Endothelial cell of umbilical vein (primary cell): Measurements from ENCODE around the gene MRPL47. TPM values are rescaled to one million over a fixed set of nuclear protein-coding genes. Genes with fewer than 3 reads are reported as not detected.

Source experiments
- BruUV-seq: library from RNA; stranded (reverse); fragments of 400-500 nt; replicated peaks from 2 replicates; lab custom pipeline; 2021; lab: Mats Ljungman, UMichigan
- CTCF ChIA-PET: fragments of 300-600, 350-600 bp; sonication (Branson Sonifier 250); formaldehyde crosslinking; loops from one replicate; lab custom pipeline; 2021; ENCODE audit warnings: antibody characterized with exemption, inconsistent platforms; lab: Charles Lee
- POLR2A ChIA-PET: fragments of 300-600, 350-600 bp; sonication (Branson Sonifier 250); formaldehyde crosslinking; loops from one replicate; lab custom pipeline; 2021; ENCODE audit warnings: antibody characterized with exemption, inconsistent platforms; lab: Charles Lee
- DNase-seq: peaks from one replicate; pipeline ENCODE4 v3.0.0-alpha.2; 2011; ENCODE audit warnings: low read depth, low spot score
- FAIRE-seq: peaks from 2 replicates; lab custom pipeline; 2011; peaks lifted over from hg19 to GRCh38; lab: Jason Lieb, UNC
- H2AFZ ChIP-seq: 2 replicates; pipeline ENCODE4 v1.6.0; 2012; ENCODE audit warnings: low read depth, low read length, control low read depth, inconsistent platforms
- H3K27ac ChIP-seq: 2 replicates; pipeline ENCODE4 v1.5.1; 2011; ENCODE audit warnings: low read depth, mild to moderate bottlenecking, control low read depth, low read length, moderate library complexity; ENCODE audit not compliant: insufficient read depth
- H3K27me3 ChIP-seq, 2 experiments: 2 replicates each; pipeline versions ENCODE4 v1.6.0 to v1.6.1; 2011; ENCODE audit warnings: low read length in 2 of 2, mixed read lengths in 1 of 2; ENCODE audit not compliant: control insufficient read depth in 2 of 2, insufficient read depth in 2 of 2
- H3K36me3 ChIP-seq, 2 experiments: 2 replicates in 1 of 2; 3 replicates in 1 of 2; pipeline ENCODE4 v1.5.1; 2011; ENCODE audit warnings: low read length in 2 of 2, mild to moderate bottlenecking in 1 of 2, moderate library complexity in 1 of 2; ENCODE audit not compliant: control insufficient read depth in 2 of 2, insufficient read depth in 2 of 2; ENCODE audit errors: extremely low read depth in 1 of 2
- H3K4me1 ChIP-seq: 3 replicates; pipeline ENCODE4 v1.5.1; 2011; ENCODE audit warnings: mild to moderate bottlenecking, low read length; ENCODE audit not compliant: control insufficient read depth, insufficient read depth; ENCODE audit errors: extremely low read depth
- H3K4me2 ChIP-seq: 2 replicates; pipeline ENCODE4 v1.6.1; 2011; ENCODE audit warnings: low read length, control low read depth, mixed read lengths; ENCODE audit not compliant: insufficient read depth
- H3K4me3 ChIP-seq, 3 experiments: fragments of 200-600 bp in 1 of 3; sonication (generic), shearing (Covaris generic) in 1 of 3; replicated peaks in 1 of 3; 2 replicates each; pipeline ENCODE4 v1.5.1; 2011 to 2016; ENCODE audit warnings: control low read depth in 3 of 3, low read length in 3 of 3, mild to moderate bottlenecking in 2 of 3, inconsistent platforms in 1 of 3, low read depth in 1 of 3, moderate library complexity in 1 of 3; ENCODE audit not compliant: insufficient read depth in 1 of 3
- H3K79me2 ChIP-seq: 2 replicates; pipeline ENCODE4 v1.6.0; 2012; ENCODE audit warnings: low read length, inconsistent platforms; ENCODE audit not compliant: control insufficient read depth, insufficient read depth
- H3K9ac ChIP-seq: replicated peaks from 2 replicates; pipeline ENCODE3; 2011; ENCODE audit warnings: low read length, control low read depth; ENCODE audit not compliant: insufficient read depth; ENCODE audit errors: extremely low read depth
- H3K9me1 ChIP-seq: replicated peaks from 3 replicates; pipeline ENCODE4 v1.6.0; 2011; ENCODE audit warnings: mild to moderate bottlenecking, low read length; ENCODE audit not compliant: control insufficient read depth, insufficient read depth; ENCODE audit errors: extremely low read depth
- H3K9me3 ChIP-seq: replicated peaks from 2 replicates; pipeline ENCODE4 v1.5.1; 2012; ENCODE audit warnings: low read length, inconsistent platforms; ENCODE audit not compliant: control insufficient read depth, insufficient read depth
- H4K20me1 ChIP-seq: replicated peaks from 2 replicates; pipeline ENCODE3; 2011; ENCODE audit warnings: mild to moderate bottlenecking, low read length; ENCODE audit not compliant: control insufficient read depth, insufficient read depth; ENCODE audit errors: extremely low read depth
- CTCF ChIP-seq, 2 donors: IDR thresholded peaks; 1 replicate in 1 of 2; 2 replicates in 1 of 2; pipeline ENCODE4 v1.5.1; 2011; ENCODE audit warnings: low read length in 2 of 2, mild to moderate bottlenecking in 2 of 2, moderate library complexity in 2 of 2, control low read depth in 1 of 2, inconsistent platforms in 1 of 2, low read depth in 1 of 2; ENCODE audit not compliant: insufficient read depth in 1 of 2; ENCODE audit errors: extremely low read depth in 1 of 2
- EZH2 ChIP-seq: IDR thresholded peaks from 2 replicates; pipeline ENCODE4 v1.6.1; 2012; ENCODE audit warnings: borderline replicate concordance, low read depth, mild to moderate bottlenecking, moderate library complexity, low read length, inconsistent platforms; ENCODE audit not compliant: severe bottlenecking
- FOS ChIP-seq: IDR thresholded peaks from 2 replicates; pipeline ENCODE4 v1.6.1; 2011; ENCODE audit warnings: mild to moderate bottlenecking, low read length, moderate library complexity, borderline replicate concordance; ENCODE audit not compliant: insufficient read depth
- GATA2 ChIP-seq: IDR thresholded peaks from 2 replicates; pipeline ENCODE4 v1.7.0; 2011; ENCODE audit warnings: low read depth, mild to moderate bottlenecking, moderate library complexity, mixed read lengths, low read length; ENCODE audit not compliant: insufficient read length, insufficient read depth
- JUN ChIP-seq: IDR thresholded peaks from 2 replicates; pipeline ENCODE4 v1.6.1; 2011; ENCODE audit warnings: borderline replicate concordance, low read depth; ENCODE audit not compliant: insufficient read length, insufficient read depth
- MYC ChIP-seq: IDR thresholded peaks from one replicate; pipeline ENCODE4 v1.6.1; 2011; ENCODE audit warnings: mild to moderate bottlenecking, low read depth, low read length
- POLR2A ChIP-seq: IDR thresholded peaks from 2 replicates; pipeline ENCODE4 v1.6.1; 2012; ENCODE audit warnings: low read depth, mild to moderate bottlenecking, control low read depth, low read length
- POLR2AphosphoS5 ChIP-seq: IDR thresholded peaks from 2 replicates; pipeline ENCODE4 v1.6.1; 2012; ENCODE audit warnings: low read depth, mild to moderate bottlenecking, control low read depth, low read length, moderate library complexity; ENCODE audit not compliant: insufficient read depth
- dilution Hi-C: fragments of 300-500 bp; cut with MboI; formaldehyde crosslinking; loops from one replicate; pipeline ENCODE4 v1.15.0; 2019; ENCODE audit warnings: low sequenced_read_pairs; ENCODE audit not compliant: extremely low pct_ligation_motif_present
- intact Hi-C: fragments of 100-400 bp; cut with micrococcal nuclease; formaldehyde crosslinking; loops from one replicate; pipeline ENCODE4 v1.10.0; 2022
- polyA plus RNA-seq, 4 experiments: library from polyadenylated mRNA; depleted of rRNA in 3 of 4; stranded (reverse) in 3 of 4; unstranded in 1 of 4; fragments of >200 nt; gene quantifications; 2 replicates each; pipeline versions ENCODE4 v1.2.1 to v1.2.3, GENCODE V29; 2011 to 2012; ENCODE audit warnings: missing spikeins in 1 of 4
- total RNA-seq: library from RNA; stranded (reverse); gene quantifications from 2 replicates; pipeline ENCODE4 v1.2.3, GENCODE V29; 2021
- TF ChIP-seq, protein P1 (sequence below): IDR thresholded peaks from 2 replicates; pipeline ENCODE4 v1.6.1; 2011; ENCODE audit not compliant: insufficient read depth, insufficient read length

Gene MRPL47
- total and polyA plus RNA-seq, 2 donors (not counting 3 experiments of a cell fraction or from before 2014, with no cell fraction given): 20.3 to 47.0 TPM

DNA sequence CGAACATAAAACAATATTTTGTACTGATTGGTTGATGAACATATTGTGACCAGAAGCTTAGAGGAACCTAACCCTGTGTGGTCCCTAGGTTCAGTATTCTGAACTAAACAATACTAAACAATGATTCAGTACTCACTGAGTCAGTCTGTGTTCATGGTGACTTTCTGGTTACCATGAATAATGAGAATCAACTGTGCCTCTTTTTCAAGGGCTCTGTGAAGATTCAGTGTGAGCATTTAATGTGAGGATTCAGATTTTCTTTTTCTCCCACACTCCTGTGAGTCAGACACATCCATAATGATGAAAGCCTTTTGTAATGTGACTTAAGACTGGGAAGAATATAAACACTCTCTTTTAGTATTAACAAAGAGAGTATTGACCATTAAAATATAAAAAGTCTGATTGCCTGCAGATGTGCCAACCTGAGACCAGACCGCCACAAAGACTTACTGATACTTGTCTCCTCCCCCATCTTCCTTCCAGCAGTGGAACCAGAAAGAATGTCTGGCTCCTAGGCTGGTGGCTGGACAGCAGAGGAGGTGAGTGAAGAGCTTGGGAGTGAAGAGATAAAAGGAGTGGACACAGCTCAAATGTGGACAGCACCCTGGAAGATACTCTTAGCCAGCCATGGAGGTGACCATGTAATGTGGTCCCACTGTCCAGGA is 59.3 kb downstream of the MRPL47 start:
- ChIA-PET POLR2A (no interaction called here), CTCF (interaction anchor here (0.8 kb wide), 1 partner anchor 99 kb away, joined by 3 read pairs; no protein-coding TSS in a partner anchor)
- no peak overlapping the region for H3K9ac ChIP-seq
- H3K4me3 ChIP-seq: no peak overlapping the region
- dilution Hi-C loops (no loop called here), intact Hi-C loops (no loop called here)
- no peak overlapping the region for H2AFZ ChIP-seq
- no peaks in the 10 kb centered on the region for H3K27me3 ChIP-seq
- no peaks in the 10 kb centered on the region for H3K79me2 ChIP-seq
- DNase-seq: no peak
- no peaks in the 10 kb centered on the region for H3K36me3 ChIP-seq
- H3K27ac ChIP-seq: no peak overlapping the region
- no TSS peak for BruUV-seq
- H3K4me1 ChIP-seq: no peaks in the 10 kb centered on the region
- no peaks in the 10 kb centered on the region for H3K9me1 ChIP-seq
- H3K9me3 ChIP-seq: no peaks in the 10 kb centered on the region
- no peak for FAIRE-seq
- H3K4me2 ChIP-seq: no peak overlapping the region
- TF ChIP-seq CTCF (IDR thresholded peaks at IDR 0.05; ENCODE audit: extremely low read depth in 1 of 2, insufficient read depth in 1 of 2, low read depth in 1 of 2, low read length in 2 of 2): no peak
- no peak for TF ChIP-seq GATA2
- no peak for TF ChIP-seq EZH2
- no peak for TF ChIP-seq POLR2AphosphoS5
- TF ChIP-seq FOS: no peak
- TF ChIP-seq JUN: no peak
- TF ChIP-seq POLR2A: no peak
- TF ChIP-seq, protein P1, sequence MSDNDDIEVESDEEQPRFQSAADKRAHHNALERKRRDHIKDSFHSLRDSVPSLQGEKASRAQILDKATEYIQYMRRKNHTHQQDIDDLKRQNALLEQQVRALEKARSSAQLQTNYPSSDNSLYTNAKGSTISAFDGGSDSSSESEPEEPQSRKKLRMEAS: no peak
- no peak for TF ChIP-seq MYC
- no peaks in the 10 kb centered on the region for H4K20me1 ChIP-seq
